ENCODE data around the gene UGT1A10. TPM values are rescaled to one million over a fixed set of nuclear protein-coding genes. Genes with fewer than 3 reads are reported as not detected.
"Not testable (repeated sequence)": the region's sequence is repeated elsewhere in the genome, so short reads cannot be mapped to it uniquely, and the experiment has no call there.

UGT1A10 gene
- total and polyA plus RNA-seq, 3 experiments from 2014 or later, result not detected

GRCh38 chr2:233751212-233752009 lies 115.2 kb downstream of the UGT1A10 start:
- H3K4me3 ChIP-seq (ENCODE audit: low read length); POLR2A ChIA-PET; H3K4me1 ChIP-seq (ENCODE audit: insufficient read depth, low read length); H3K27me3 ChIP-seq (ENCODE audit: insufficient read depth, low read length, poor library complexity, severe bottlenecking); DNase-seq; H3K9me3 ChIP-seq (ENCODE audit: low read length); H3K4me1 Mint-ChIP-seq; CTCF ChIA-PET; H3K27ac Mint-ChIP-seq; H3K36me3 ChIP-seq (ENCODE audit: insufficient read depth, low read length); H3K27ac ChIP-seq (ENCODE audit: low read depth, low read length): not testable (repeated sequence)
- Mint-ChIP-seq H3K9me3 (peaks cover 7 to 19% (median 12%) of the 10 kb centered on the region in 5 donors), H3K36me3 (peaks cover 0 to 11% (median 0%) of the 10 kb centered on the region in 3 donors), H3K27me3 (peaks cover 12 to 59% of the 10 kb centered on the region in 2 donors), H3K4me3 (peak overlapping the region in 1 of 7 donors; percentile 68)

DNA sequence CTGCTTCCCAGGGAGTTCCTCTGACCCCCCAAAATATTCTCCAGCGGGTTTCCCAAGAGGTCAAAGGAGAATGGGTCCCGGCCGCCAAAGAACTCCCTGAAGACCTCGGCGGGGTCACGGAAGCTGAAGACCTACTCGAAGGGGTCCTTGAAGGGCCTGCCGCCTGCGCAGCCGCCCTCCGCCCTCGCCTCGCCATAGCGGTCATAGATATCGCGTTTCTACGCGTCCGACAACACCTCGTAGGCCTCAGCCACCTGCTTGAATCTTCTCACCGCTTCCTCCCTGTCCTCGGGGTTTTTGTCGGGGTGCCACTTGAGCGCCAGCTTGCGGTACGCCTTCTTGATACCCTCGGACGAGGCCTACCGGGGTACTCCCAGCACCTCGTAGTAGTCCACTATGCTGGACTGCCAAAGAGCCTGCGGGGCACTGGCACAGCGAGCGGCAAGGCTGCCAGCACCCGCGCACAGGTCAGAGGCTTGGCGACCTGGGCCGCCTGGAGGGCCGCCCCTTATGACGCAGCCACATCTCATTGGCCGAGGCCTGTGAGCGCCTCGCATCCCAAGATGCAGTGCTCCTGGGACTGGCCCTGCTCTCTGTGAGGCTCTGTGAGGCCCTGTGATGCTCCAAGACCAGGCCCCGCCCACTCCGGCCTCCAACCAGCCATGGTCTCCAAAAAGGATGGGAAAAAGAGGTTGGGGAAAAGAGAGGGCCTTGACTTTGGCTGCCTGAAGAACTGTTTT lies 118.8 kb downstream of the UGT1A10 start:
- POLR2A ChIA-PET, result no interaction called here
- Mint-ChIP-seq H3K36me3 (peaks cover 0 to 11% (median 0%) of the 10 kb centered on the region in 3 donors), H3K4me1 (no peaks in the 10 kb centered on the region), H3K27me3 (peaks cover 6 to 39% of the 10 kb centered on the region in 2 donors), H3K9me3 (peaks cover 6 to 15% (median 12%) of the 10 kb centered on the region in 5 donors), H3K4me3 (no peak overlapping the region), H3K27ac (no peak overlapping the region)
- Histone ChIP-seq H3K27ac (ENCODE audit: low read depth, low read length) (no peak overlapping the region), H3K4me3 (ENCODE audit: low read length) (no peak overlapping the region), H3K27me3 (ENCODE audit: insufficient read depth, low read length, poor library complexity, severe bottlenecking) (no peaks in the 10 kb centered on the region), H3K36me3 (ENCODE audit: insufficient read depth, low read length) (no peaks in the 10 kb centered on the region), H3K4me1 (ENCODE audit: insufficient read depth, low read length) (no peaks in the 10 kb centered on the region), H3K9me3 (ENCODE audit: low read length) (no peaks in the 10 kb centered on the region)
- CTCF ChIA-PET, result no interaction called here
- no peak for DNase-seq

DNA sequence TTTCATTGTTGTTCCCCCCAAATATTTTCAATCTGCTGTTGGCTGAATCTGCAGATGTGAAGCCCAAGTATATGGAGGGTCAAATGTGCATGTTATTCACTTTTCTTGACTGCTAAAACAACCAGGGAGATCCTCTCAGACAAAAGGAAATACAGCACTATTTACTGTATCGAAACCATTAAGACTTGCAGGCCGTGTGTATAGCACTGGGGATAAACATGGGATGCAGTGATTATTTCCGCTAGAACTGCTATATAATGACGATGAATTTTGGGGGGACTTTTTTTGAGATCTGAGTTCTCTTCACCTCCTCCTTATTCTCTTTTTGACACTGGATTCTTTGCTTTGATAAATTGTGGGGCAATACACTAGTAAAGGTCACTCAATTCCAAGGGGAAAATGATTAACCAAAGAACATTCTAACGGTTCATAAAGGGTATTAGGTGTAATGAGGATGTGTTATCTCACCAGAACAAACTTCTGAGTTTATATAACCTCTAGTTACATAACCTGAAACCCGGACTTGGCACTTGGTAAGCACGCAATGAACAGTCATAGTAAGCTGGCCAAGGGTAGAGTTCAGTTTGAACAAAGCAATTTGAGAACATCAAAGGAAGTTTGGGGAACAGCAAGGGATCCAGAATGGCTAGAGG lies 120.3 kb downstream of the UGT1A10 start:
- H3K27ac ChIP-seq (ENCODE audit: low read depth, low read length), result no peak overlapping the region
- no peaks in the 10 kb centered on the region for H3K36me3 ChIP-seq (ENCODE audit: insufficient read depth, low read length)
- H3K27me3 ChIP-seq (ENCODE audit: insufficient read depth, low read length, poor library complexity, severe bottlenecking), result no peaks in the 10 kb centered on the region
- H3K36me3 Mint-ChIP-seq, result peaks cover 0 to 4% (median 0%) of the 10 kb centered on the region in 3 donors
- H3K4me3 Mint-ChIP-seq, result no peak overlapping the region
- no peak for DNase-seq
- H3K4me1 ChIP-seq (ENCODE audit: insufficient read depth, low read length), result no peaks in the 10 kb centered on the region
- H3K9me3 ChIP-seq (ENCODE audit: low read length), result no peaks in the 10 kb centered on the region
- H3K27ac Mint-ChIP-seq, result no peak overlapping the region
- ChIA-PET POLR2A (no interaction called here), CTCF (no interaction called here)
- no peak overlapping the region for H3K4me3 ChIP-seq (ENCODE audit: low read length)
- peaks cover 5 to 34% of the 10 kb centered on the region in 2 donors for H3K27me3 Mint-ChIP-seq
- peaks cover 0 to 5% (median 4%) of the 10 kb centered on the region in 5 donors for H3K9me3 Mint-ChIP-seq
- no peaks in the 10 kb centered on the region for H3K4me1 Mint-ChIP-seq

GRCh38 chr2:233758141-233758540 lies 121.9 kb downstream of the UGT1A10 start:
- Histone ChIP-seq H3K4me3 (ENCODE audit: low read length) (no peak overlapping the region), H3K36me3 (ENCODE audit: insufficient read depth, low read length) (no peaks in the 10 kb centered on the region), H3K4me1 (ENCODE audit: insufficient read depth, low read length) (no peaks in the 10 kb centered on the region), H3K9me3 (ENCODE audit: low read length) (no peaks in the 10 kb centered on the region), H3K27me3 (ENCODE audit: insufficient read depth, low read length, poor library complexity, severe bottlenecking) (no peaks in the 10 kb centered on the region), H3K27ac (ENCODE audit: low read depth, low read length) (no peak overlapping the region)
- ChIA-PET CTCF (no interaction called here), POLR2A (no interaction called here)
- H3K9me3 Mint-ChIP-seq, result peaks cover 0 to 4% (median 0%) of the 10 kb centered on the region in 5 donors
- H3K4me3 Mint-ChIP-seq, result no peak overlapping the region
- no peaks in the 10 kb centered on the region for H3K4me1 Mint-ChIP-seq
- no peak for DNase-seq
- H3K36me3 Mint-ChIP-seq, result no peaks in the 10 kb centered on the region
- peaks cover 5 to 24% of the 10 kb centered on the region in 2 donors for H3K27me3 Mint-ChIP-seq
- no peak overlapping the region for H3K27ac Mint-ChIP-seq

DNA sequence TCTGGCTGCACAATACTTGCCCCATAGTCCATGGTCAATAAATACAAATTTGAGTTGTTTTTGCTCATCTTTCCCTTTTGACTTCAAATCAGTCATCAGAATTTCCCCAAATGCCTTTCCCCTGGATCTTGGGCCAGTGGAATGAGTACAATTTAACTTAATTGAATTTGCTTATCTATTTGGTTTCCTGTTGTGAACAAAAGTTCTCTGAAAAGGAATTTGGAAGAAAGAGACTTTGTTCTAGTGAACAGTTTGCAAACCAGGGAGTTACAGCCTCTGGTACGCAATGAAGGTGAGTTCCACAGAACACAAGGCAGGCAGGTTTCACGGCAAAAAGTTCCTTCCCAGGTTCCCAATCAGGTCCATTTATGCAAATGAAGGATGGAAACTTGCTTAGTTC lies 122.6 kb downstream of the UGT1A10 start:
- peaks cover 6 to 24% of the 10 kb centered on the region in 2 donors for H3K27me3 Mint-ChIP-seq
- peaks cover 0 to 4% (median 0%) of the 10 kb centered on the region in 5 donors for H3K9me3 Mint-ChIP-seq
- no peaks in the 10 kb centered on the region for H3K36me3 Mint-ChIP-seq
- H3K4me1 Mint-ChIP-seq, result no peaks in the 10 kb centered on the region
- Histone ChIP-seq H3K4me3 (ENCODE audit: low read length) (no peak overlapping the region), H3K4me1 (ENCODE audit: insufficient read depth, low read length) (no peaks in the 10 kb centered on the region), H3K27ac (ENCODE audit: low read depth, low read length) (no peak overlapping the region), H3K36me3 (ENCODE audit: insufficient read depth, low read length) (no peaks in the 10 kb centered on the region), H3K27me3 (ENCODE audit: insufficient read depth, low read length, poor library complexity, severe bottlenecking) (no peaks in the 10 kb centered on the region), H3K9me3 (ENCODE audit: low read length) (no peaks in the 10 kb centered on the region)
- no peak overlapping the region for H3K27ac Mint-ChIP-seq
- ChIA-PET POLR2A (no interaction called here), CTCF (no interaction called here)
- DNase-seq, result no peak
- H3K4me3 Mint-ChIP-seq, result no peak overlapping the region

DNA sequence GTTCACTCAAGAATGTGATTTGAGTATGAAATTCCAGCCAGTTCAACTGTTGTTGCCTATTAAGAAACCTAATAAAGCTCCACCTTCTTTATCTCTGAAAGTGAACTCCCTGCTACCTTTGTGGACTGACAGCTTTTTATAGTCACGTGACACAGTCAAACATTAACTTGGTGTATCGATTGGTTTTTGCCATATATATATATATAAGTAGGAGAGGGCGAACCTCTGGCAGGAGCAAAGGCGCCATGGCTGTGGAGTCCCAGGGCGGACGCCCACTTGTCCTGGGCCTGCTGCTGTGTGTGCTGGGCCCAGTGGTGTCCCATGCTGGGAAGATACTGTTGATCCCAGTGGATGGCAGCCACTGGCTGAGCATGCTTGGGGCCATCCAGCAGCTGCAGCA lies 123.8 kb downstream of the UGT1A10 start, which contains the start of gene UGT1A1:
Gene UGT1A1, plus strand, starts transcription at position 228 of the 400 bp plus-strand sequence. Its CDS starts 18 bp downstream, at position 246.
- Histone ChIP-seq H3K4me3 (ENCODE audit: low read length) (no peak within 1 kb of the TSS), H3K27ac (ENCODE audit: low read depth, low read length) (no peak within 1 kb of the TSS), H3K36me3 (ENCODE audit: insufficient read depth, low read length) (no peaks in the 10 kb centered on the region), H3K4me1 (ENCODE audit: insufficient read depth, low read length) (no peaks in the 10 kb centered on the region), H3K9me3 (ENCODE audit: low read length) (no peaks in the 10 kb centered on the region), H3K27me3 (ENCODE audit: insufficient read depth, low read length, poor library complexity, severe bottlenecking) (no peaks in the 10 kb centered on the region)
- peaks cover 0 to 4% (median 0%) of the 10 kb centered on the region in 5 donors for H3K9me3 Mint-ChIP-seq
- CTCF ChIA-PET, result no interaction called here
- no peak within 1 kb of the TSS for H3K27ac Mint-ChIP-seq
- peaks cover 4 to 29% of the 10 kb centered on the region in 2 donors for H3K27me3 Mint-ChIP-seq
- POLR2A ChIA-PET, result no interaction called here
- H3K4me3 Mint-ChIP-seq, result no peak within 1 kb of the TSS
- no peaks in the 10 kb centered on the region for H3K4me1 Mint-ChIP-seq
- no peaks in the 10 kb centered on the region for H3K36me3 Mint-ChIP-seq
- no peak for DNase-seq

- Mint-ChIP-seq H3K9me3 (peaks cover 0 to 6% (median 0%) of the 10 kb centered on the region in 5 donors), H3K4me1 (no peaks in the 10 kb centered on the region), H3K4me3 (no peak overlapping the region), H3K36me3 (no peaks in the 10 kb centered on the region), H3K27me3 (peaks cover 8 to 34% of the 10 kb centered on the region in 2 donors), H3K27ac (no peak overlapping the region)
- ChIA-PET POLR2A (no interaction called here), CTCF (no interaction called here)
- H3K4me3 ChIP-seq (ENCODE audit: low read length), result no peak overlapping the region
- no peaks in the 10 kb centered on the region for H3K27me3 ChIP-seq (ENCODE audit: insufficient read depth, low read length, poor library complexity, severe bottlenecking)
- no peaks in the 10 kb centered on the region for H3K4me1 ChIP-seq (ENCODE audit: insufficient read depth, low read length)
- no peak overlapping the region for H3K27ac ChIP-seq (ENCODE audit: low read depth, low read length)
- no peaks in the 10 kb centered on the region for H3K36me3 ChIP-seq (ENCODE audit: insufficient read depth, low read length)
- H3K9me3 ChIP-seq (ENCODE audit: low read length), result no peaks in the 10 kb centered on the region
- no peak for DNase-seq
These were observed 125.0 kb downstream of the UGT1A10 start for GRCh38 chr2:233761040-233761769.
